ENCODE measurements around the gene LAPTM5.
"Not testable (repeated sequence)": the region's sequence is repeated elsewhere in the genome, so short reads cannot be mapped to it uniquely, and the experiment has no call there.

The LAPTM5 gene

DNA sequence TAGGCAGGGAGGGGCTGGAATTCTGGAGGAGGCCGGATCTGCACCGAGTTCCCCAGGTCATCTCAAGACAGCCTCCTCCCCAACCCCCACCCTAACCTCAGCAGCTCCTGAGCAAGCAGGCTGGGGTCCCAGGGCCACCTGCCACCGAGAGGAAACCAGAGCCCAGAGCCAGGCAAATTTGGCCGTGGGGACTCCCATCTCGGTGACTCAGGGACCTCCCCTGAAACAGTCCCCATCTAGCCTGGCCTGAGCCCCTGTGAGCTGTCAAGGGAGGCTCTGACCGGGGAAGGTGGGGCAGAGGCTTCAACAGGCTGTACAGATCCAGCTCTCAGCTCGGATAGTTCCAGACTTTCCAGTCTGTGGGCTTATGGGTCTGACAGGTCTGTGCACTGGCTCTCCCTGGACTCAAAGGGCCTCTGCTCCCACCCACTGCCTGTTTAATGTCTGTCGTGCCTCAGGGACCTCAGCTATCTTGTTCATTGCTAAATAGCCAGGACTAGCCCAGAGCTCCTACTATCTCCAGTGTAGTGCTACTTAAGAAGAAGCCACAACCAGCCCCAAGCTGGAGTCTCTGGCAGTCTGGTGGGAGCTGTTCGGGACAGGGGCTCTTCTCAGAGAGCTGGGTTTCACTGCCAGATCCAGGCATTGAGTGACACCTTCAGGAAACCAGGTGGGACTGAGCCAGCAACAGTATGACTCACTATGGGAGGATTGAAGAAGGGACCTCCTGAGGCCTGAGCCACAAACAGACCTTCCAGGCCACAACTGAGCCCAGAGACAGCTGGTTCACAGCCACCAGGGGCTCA lies 59.8 kb downstream of the LAPTM5 start:
- no peaks in the 10 kb centered on the region for H3K9me3 Mint-ChIP-seq
- H3K27me3 Mint-ChIP-seq (ENCODE audit: low read depth) = no peaks in the 10 kb centered on the region
- DNase-seq (ENCODE audit: low spot score) = no peak
- H3K36me3 Mint-ChIP-seq (ENCODE audit: low read depth) = no peaks in the 10 kb centered on the region
- no peaks in the 10 kb centered on the region for H3K4me1 Mint-ChIP-seq (ENCODE audit: low read depth)
- H3K27ac Mint-ChIP-seq = no peak overlapping the region
- no peak overlapping the region for H3K4me3 Mint-ChIP-seq

DNA sequence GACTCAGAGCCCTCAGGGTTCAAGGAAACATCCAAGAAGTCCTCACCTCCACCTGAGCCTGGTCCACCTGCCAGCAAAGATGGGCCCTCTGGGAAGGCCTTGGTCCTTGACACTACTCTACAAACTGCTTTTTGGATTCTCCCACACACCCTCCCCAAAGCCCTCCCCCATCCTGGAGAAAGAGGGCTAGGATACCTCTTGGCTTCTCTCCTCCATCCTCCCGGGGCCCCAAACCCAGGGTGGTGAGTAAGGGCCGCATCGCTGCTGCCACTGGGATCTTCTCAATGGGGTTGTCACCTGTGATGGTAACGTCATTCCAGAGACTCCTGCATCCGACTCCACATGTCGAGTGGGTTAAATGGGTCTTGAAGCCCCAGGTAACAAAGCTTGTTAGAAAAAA lies 60.7 kb downstream of the LAPTM5 start:
- Mint-ChIP-seq H3K27ac (no peak overlapping the region), H3K4me3 (no peak overlapping the region), H3K27me3 (ENCODE audit: low read depth) (no peaks in the 10 kb centered on the region), H3K9me3 (no peaks in the 10 kb centered on the region), H3K36me3 (ENCODE audit: low read depth) (no peaks in the 10 kb centered on the region), H3K4me1 (ENCODE audit: low read depth) (peaks cover 2% of the 10 kb centered on the region)
- DNase-seq (ENCODE audit: low spot score) = no peak

DNA sequence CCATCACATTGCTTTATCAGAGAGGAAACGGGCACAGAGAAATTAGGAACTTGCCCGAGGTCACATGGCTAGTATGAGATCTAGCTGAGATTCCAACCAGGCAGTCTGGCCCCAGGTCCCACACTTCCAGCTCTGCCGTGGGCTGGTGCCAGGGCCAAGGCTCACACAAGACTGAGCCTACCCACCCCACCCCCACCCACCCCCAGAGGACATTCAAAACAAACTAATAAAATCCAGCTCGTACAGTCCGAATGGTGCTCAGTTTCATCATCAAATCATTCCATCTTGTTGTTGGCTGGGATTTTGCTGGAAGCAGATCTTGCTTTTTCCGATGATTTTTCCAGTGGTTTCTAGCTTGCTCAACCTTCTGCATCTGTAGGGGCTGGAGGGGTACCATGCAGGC lies 62.1 kb downstream of the LAPTM5 start:
- H3K9me3 Mint-ChIP-seq = no peaks in the 10 kb centered on the region
- no peak for DNase-seq (ENCODE audit: low spot score)
- no peak overlapping the region for H3K4me3 Mint-ChIP-seq
- no peaks in the 10 kb centered on the region for H3K27me3 Mint-ChIP-seq (ENCODE audit: low read depth)
- no peak overlapping the region for H3K27ac Mint-ChIP-seq
- peaks cover 2% of the 10 kb centered on the region for H3K4me1 Mint-ChIP-seq (ENCODE audit: low read depth)
- no peaks in the 10 kb centered on the region for H3K36me3 Mint-ChIP-seq (ENCODE audit: low read depth)

- Mint-ChIP-seq H3K27ac (no peak overlapping the region), H3K4me1 (ENCODE audit: low read depth) (peaks cover 2% of the 10 kb centered on the region), H3K4me3 (no peak overlapping the region), H3K9me3 (no peaks in the 10 kb centered on the region), H3K27me3 (ENCODE audit: low read depth) (peaks cover 3% of the 10 kb centered on the region), H3K36me3 (ENCODE audit: low read depth) (no peaks in the 10 kb centered on the region)
- no peak for DNase-seq (ENCODE audit: low spot score)
These were observed 63.0 kb downstream of the LAPTM5 start for GRCh38 chr1:30694280-30695175.

DNA sequence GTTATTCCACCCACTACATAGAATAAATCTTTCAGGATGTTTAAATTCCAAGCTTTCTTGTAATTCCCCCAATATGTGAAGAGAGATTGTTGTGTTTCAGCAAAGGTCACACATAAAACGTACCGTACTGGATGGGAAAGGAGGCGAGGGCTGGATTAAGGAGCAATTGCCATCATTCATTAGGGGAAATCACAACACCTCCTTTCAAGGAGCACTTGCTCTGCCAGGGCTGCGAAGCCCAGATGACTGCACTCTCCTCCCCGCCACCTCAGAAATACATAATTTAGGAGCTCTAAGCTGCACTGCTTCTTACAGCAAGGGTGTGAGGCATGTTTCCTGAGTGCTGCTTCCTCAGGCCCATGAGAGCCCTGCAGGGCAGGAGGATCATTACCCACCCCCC lies 63.8 kb downstream of the LAPTM5 start:
- Mint-ChIP-seq H3K27me3 (ENCODE audit: low read depth) (peaks cover 3% of the 10 kb centered on the region), H3K9me3 (no peaks in the 10 kb centered on the region), H3K36me3 (ENCODE audit: low read depth) (no peaks in the 10 kb centered on the region), H3K27ac (no peak overlapping the region), H3K4me1 (ENCODE audit: low read depth) (peaks cover 2% of the 10 kb centered on the region), H3K4me3 (no peak overlapping the region)
- DNase-seq (ENCODE audit: low spot score) = no peak

DNA sequence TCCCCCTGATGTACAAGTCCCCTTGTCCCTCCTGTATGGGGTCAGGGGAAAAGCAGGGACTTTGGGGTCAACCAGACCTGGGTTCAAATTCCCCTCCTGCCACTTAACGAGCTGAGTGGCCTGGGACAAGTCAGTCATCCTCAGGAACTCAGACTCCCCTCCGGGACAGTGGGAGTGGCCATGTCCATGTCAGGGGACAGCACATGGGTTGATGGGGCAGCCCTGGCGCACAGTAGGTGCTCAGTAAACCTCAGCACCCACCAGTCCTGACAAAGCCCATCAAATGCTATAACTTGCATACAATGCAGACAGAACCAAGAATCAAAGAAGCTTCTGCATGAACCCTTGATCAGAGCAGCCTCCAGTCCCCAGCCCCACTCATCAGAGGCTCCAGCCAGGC lies 64.2 kb downstream of the LAPTM5 start:
- Mint-ChIP-seq H3K4me1 (ENCODE audit: low read depth) (peaks cover 2% of the 10 kb centered on the region), H3K27ac (no peak overlapping the region)

DNA sequence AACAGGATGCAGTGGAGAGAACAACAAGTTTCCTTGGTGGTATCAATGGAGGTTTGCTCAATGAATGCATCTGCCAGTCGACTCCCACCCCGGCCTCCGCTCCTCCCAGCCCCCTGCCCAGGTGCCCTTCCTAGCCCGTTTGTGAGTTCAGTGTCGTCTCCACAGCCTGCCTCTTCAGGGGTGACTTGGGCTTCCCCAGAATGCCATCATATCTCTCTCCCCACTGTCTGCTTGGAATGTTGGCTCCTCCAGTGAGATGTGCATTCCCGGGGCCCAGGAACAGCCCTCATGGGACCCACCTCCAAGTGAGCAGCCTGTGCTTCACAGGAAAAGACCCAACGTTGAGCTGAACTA lies 64.6 kb downstream of the LAPTM5 start:
- DNase-seq (ENCODE audit: low spot score) = no peak
- Mint-ChIP-seq H3K36me3 (ENCODE audit: low read depth) (no peaks in the 10 kb centered on the region), H3K9me3 (no peaks in the 10 kb centered on the region), H3K27me3 (ENCODE audit: low read depth) (peaks cover 5% of the 10 kb centered on the region), H3K4me3 (no peak overlapping the region), H3K4me1 (ENCODE audit: low read depth) (peaks cover 2% of the 10 kb centered on the region), H3K27ac (no peak overlapping the region)

More for the DNA sequence above, 64.2 kb downstream of the LAPTM5 start:
- H3K27me3 Mint-ChIP-seq (ENCODE audit: low read depth) = peaks cover 3% of the 10 kb centered on the region
- H3K4me3 Mint-ChIP-seq = no peak overlapping the region
- H3K9me3 Mint-ChIP-seq = no peaks in the 10 kb centered on the region
- DNase-seq (ENCODE audit: low spot score) = no peak
- no peaks in the 10 kb centered on the region for H3K36me3 Mint-ChIP-seq (ENCODE audit: low read depth)

DNA sequence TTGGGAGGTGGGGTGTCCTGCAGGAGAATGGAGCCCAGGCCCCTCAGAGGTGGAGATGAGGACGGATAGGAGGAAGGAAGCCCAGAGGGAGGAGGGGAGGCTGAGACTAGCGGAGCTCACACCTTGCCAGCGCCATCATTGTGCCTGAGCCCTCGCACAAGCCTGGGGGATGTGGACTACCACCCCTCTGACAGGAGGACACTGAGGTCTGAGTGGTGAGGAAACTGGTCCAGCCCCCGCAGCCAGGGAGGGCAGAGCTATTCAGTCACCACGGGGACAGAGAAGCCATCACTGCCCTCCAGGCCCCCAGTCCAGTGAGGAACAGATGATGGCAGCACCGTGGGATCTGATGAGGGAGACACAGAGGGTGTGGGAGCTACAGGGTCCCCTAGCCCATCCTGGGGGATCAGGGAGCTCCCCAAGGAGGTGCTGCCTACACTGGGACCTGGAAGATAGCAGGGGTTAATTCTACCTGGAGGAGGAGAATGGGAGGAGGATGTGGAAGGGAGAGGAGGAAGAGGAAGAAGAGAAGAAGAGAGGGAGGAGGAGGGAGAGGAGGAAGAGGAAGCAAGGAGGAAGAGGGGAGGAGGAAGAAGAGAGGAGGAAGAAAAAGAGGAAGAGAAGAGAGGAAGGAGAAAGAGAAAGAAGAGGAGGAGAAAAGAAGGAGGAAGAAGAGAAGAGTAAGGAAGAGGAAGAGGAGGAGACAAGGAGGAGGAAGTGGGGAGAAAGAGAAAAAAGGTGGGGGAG lies 65.2 kb downstream of the LAPTM5 start:
- no peaks in the 10 kb centered on the region for H3K9me3 Mint-ChIP-seq

GRCh38 chr1:30691480-30691879 lies 66.1 kb downstream of the LAPTM5 start:
- H3K27ac Mint-ChIP-seq = no peak overlapping the region
- peaks cover 2% of the 10 kb centered on the region for H3K4me1 Mint-ChIP-seq (ENCODE audit: low read depth)

More for the DNA sequence above, 65.2 kb downstream of the LAPTM5 start:
- no peak overlapping the region for H3K27ac Mint-ChIP-seq
- DNase-seq (ENCODE audit: low spot score) = no peak
- peaks cover 8% of the 10 kb centered on the region for H3K27me3 Mint-ChIP-seq (ENCODE audit: low read depth)
- H3K4me3 Mint-ChIP-seq = no peak overlapping the region
- peaks cover 2% of the 10 kb centered on the region for H3K4me1 Mint-ChIP-seq (ENCODE audit: low read depth)
- H3K36me3 Mint-ChIP-seq (ENCODE audit: low read depth) = no peaks in the 10 kb centered on the region

GRCh38 chr1:30689901-30690645 lies 67.5 kb downstream of the LAPTM5 start:
- no peak for DNase-seq (ENCODE audit: low spot score)
- no peak overlapping the region for H3K4me3 Mint-ChIP-seq
- no peaks in the 10 kb centered on the region for H3K36me3 Mint-ChIP-seq (ENCODE audit: low read depth)
- H3K4me1 Mint-ChIP-seq (ENCODE audit: low read depth) = peaks cover 2% of the 10 kb centered on the region
- H3K9me3 Mint-ChIP-seq = no peaks in the 10 kb centered on the region
- peaks cover 29% of the 10 kb centered on the region for H3K27me3 Mint-ChIP-seq (ENCODE audit: low read depth)
- no peak overlapping the region for H3K27ac Mint-ChIP-seq

More at GRCh38 chr1:30691480-30691879, 66.1 kb downstream of the LAPTM5 start:
- peaks cover 17% of the 10 kb centered on the region for H3K27me3 Mint-ChIP-seq (ENCODE audit: low read depth)
- no peak for DNase-seq (ENCODE audit: low spot score)
- no peak overlapping the region for H3K4me3 Mint-ChIP-seq
- H3K9me3 Mint-ChIP-seq = no peaks in the 10 kb centered on the region
- H3K36me3 Mint-ChIP-seq (ENCODE audit: low read depth) = no peaks in the 10 kb centered on the region

DNA sequence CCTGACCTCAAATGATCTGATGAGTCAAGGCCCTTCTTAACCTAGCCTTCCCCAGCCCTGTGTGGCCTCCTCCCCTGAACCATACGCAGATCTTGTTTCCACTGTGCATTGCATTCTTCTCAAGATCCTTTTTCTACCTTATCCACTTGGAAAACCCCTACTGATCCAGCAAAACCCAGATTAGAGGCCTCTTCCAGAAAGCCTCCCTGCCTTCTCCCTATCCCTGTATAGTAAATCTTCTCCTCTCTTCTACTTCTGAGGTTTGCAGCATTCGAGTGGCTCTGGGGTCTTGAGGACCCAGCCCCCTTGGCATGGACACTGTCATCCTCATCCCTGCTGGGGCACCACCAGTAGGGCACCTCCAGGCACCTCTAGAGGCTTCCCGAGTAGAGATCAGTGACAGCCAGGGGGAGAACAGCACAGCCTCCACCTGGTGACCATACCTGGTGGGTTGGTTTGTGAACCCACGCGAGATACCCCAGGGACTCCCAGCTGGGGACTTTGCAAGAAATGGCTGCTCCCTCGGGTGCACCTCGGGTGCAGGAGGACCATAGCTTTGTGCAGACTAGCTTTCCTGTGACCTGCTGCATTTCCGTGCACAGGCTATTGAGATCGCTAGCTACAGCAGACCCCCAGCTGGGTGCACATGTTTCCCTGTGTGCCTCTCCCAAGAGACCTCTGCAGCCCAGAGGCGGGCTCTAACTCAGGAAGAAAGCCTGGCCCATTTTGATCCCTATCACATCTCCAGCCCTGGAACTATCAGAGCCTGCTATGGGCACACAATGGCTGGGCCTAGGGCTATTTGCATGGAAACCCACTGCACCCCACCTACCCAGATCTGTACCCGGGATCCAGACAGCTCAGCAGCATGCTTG lies 68.4 kb downstream of the LAPTM5 start:
- no peak for DNase-seq (ENCODE audit: low spot score)
- Mint-ChIP-seq H3K4me3 (no peak overlapping the region), H3K27me3 (ENCODE audit: low read depth) (peaks cover 38% of the 10 kb centered on the region), H3K9me3 (no peaks in the 10 kb centered on the region), H3K27ac (no peak overlapping the region), H3K36me3 (ENCODE audit: low read depth) (no peaks in the 10 kb centered on the region), H3K4me1 (ENCODE audit: low read depth) (peaks cover 2% of the 10 kb centered on the region)

- H3K36me3 Mint-ChIP-seq (ENCODE audit: low read depth); DNase-seq (ENCODE audit: low spot score); H3K4me1 Mint-ChIP-seq (ENCODE audit: low read depth); H3K4me3 Mint-ChIP-seq; H3K9me3 Mint-ChIP-seq; H3K27ac Mint-ChIP-seq: not testable (repeated sequence)
- peaks cover 44% of the 10 kb centered on the region for H3K27me3 Mint-ChIP-seq (ENCODE audit: low read depth)
These were observed 69.1 kb downstream of the LAPTM5 start for GRCh38 chr1:30688516-30688915.

GRCh38 chr1:30687886-30688285 lies 69.7 kb downstream of the LAPTM5 start:
- no peaks in the 10 kb centered on the region for H3K36me3 Mint-ChIP-seq (ENCODE audit: low read depth)
- H3K4me3 Mint-ChIP-seq = no peak overlapping the region
- no peak for DNase-seq (ENCODE audit: low spot score)
- H3K4me1 Mint-ChIP-seq (ENCODE audit: low read depth) = peaks cover 2% of the 10 kb centered on the region
- no peaks in the 10 kb centered on the region for H3K9me3 Mint-ChIP-seq
- H3K27ac Mint-ChIP-seq = no peak overlapping the region
- H3K27me3 Mint-ChIP-seq (ENCODE audit: low read depth) = peaks cover 47% of the 10 kb centered on the region
